HG03520 (cell line): ENCODE data around the gene SLC22A13.
"Not testable (repeated sequence)": the region's sequence is repeated elsewhere in the genome, so short reads cannot be mapped to it uniquely, and the experiment has no call there.

Experiments
- ATAC-seq: cut with Tn5 transposase; IDR thresholded peaks from one replicate; pipeline ENCODE4 v1.9.1; 2021; ENCODE audit warnings: mild to moderate bottlenecking, moderate library complexity; ENCODE audit not compliant: unreplicated experiment

SLC22A13 gene, protein sequence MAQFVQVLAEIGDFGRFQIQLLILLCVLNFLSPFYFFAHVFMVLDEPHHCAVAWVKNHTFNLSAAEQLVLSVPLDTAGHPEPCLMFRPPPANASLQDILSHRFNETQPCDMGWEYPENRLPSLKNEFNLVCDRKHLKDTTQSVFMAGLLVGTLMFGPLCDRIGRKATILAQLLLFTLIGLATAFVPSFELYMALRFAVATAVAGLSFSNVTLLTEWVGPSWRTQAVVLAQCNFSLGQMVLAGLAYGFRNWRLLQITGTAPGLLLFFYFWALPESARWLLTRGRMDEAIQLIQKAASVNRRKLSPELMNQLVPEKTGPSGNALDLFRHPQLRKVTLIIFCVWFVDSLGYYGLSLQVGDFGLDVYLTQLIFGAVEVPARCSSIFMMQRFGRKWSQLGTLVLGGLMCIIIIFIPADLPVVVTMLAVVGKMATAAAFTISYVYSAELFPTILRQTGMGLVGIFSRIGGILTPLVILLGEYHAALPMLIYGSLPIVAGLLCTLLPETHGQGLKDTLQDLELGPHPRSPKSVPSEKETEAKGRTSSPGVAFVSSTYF

DNA sequence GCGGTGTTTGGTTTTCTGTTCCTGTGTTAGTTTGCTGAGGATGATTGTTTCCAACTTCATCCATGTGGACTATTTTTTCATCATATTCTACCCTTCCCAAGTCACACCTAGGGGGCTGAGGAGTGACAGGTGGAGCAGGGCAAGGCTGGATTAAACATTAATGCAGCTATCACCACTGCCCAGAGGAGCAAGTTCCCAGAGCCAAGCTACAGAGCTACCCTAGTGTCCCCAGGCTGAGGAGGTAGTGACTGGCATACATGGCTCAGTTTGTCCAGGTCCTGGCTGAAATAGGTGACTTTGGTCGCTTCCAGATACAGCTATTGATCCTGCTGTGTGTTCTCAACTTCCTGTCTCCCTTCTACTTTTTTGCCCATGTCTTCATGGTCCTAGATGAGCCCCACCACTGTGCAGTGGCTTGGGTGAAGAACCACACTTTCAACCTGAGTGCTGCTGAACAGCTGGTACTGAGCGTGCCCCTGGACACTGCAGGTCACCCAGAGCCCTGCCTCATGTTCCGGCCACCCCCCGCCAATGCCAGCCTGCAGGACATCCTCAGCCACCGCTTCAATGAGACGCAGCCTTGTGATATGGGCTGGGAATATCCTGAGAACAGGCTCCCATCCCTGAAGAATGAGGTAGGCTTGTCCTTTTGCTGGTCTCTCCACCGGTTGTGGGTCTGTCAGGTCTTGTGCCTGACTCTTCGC lies at the start of gene SLC22A13:
Gene SLC22A13, plus strand, starts transcription at position 209 of the 704 bp plus-strand sequence. Its CDS starts 49 bp downstream, at position 258.
- no peak for ATAC-seq

DNA sequence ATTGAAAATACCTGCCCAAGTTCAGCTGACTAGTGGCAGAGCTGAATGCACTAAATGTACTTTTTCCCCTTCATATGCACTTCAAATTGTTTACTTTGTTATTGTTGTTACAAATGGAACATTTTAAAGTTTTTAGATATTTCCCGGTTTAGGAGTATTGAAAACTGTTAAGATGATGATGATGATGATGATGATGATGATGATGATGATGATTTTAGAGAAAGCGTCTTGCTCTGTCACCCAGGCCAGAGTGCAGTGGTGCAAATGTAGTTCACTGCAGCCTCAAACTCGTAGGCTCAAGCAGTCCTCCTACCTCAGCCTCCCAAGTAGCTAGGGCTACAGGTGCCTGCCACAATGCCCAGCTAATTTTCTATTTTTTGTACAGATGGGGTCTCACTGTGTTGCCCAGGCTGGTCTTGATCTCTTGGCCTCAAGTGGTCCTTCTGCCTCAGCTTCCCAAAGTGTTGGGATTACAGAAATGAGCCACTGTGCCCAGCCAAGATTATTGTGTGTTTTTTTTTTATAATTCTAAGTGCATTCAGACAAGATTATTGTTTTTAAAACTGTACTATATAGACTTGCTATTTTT lies 45.9 kb upstream of the SLC22A13 start:
- no peak for ATAC-seq

DNA sequence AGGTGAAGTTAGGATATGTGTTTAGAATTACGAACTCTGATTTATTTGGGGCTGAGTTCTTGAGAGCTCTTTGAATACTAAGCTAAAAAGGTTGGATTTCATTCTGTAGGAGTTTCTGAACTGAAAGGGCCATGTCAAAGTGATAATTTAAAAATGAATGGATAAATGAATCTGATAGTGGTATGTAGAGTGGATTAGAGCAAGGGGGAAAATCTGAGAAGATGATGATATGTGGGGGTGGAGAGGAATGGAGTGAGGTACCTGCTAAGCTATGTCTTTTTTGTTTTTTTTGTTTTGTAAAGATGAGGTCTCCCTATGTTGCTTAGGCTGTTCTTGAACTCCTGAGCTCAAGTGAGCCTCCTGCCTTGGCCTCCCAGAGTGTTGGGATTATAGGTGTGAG lies 44.6 kb upstream of the SLC22A13 start:
- no peak for ATAC-seq

DNA sequence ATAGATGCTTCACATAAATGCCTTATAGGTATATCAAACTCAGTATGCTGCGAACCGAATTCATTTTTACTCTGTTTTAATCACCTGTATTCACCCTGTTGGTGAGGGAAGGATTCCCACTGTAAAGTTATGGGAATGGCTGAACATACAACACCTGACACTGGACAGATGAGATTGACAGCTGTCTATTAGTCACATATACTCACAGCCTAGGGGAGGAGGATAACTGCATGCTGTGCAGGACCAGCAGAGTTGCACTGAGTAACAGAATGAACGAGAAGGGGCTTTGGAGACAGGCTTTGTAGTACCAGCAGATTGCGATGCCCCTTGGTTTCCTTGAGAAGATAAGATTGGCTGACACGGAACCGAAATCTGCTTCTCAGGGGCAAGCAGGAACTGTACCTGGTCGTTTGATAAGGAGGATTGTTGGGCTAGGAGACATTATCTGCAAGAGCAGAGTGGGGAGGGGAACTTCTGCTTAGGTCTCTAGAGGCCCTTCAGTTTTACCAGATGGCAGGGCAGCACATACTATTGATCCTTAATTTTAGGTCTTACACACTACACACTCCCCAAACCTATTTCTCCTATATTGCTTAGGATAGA lies 43.5 kb upstream of the SLC22A13 start:
- ATAC-seq, result no peak

DNA sequence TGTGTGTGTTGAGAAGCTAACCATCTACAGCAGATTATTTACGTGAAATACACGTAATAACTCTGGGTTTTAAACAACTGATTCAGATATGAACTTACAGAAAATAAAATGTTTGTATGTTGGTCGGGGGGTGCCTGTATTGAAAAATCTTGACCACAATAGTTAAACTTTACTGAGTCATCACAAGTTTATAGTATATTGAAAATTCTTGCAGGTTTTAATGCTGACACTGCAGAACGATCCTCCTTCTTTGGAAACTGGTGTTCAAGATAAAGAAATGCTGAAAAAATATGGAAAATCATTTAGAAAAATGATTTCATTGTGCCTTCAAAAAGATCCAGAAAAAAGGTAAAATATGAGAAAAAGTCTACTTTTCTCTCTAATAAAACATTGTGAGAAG lies 41.3 kb upstream of the SLC22A13 start:
- ATAC-seq, result no peak

DNA sequence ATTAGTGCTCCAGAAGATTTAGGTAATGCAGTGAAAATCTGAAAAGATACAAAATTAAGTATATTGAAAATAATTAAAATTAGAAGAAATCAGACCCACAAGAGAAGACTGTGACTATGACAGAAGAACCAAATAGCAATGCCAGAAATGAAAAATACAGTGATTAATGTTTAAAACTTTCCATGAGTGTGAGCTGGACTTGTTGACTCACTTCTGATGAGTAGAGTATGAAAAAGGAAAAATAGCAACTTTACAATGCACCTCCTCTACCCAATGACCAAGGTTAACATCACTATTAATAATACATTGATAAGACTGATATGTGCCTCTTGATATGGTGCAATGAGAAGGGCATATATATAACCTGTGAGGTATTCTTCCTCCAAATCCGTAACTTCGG lies 39.3 kb upstream of the SLC22A13 start:
- ATAC-seq, result no peak

DNA sequence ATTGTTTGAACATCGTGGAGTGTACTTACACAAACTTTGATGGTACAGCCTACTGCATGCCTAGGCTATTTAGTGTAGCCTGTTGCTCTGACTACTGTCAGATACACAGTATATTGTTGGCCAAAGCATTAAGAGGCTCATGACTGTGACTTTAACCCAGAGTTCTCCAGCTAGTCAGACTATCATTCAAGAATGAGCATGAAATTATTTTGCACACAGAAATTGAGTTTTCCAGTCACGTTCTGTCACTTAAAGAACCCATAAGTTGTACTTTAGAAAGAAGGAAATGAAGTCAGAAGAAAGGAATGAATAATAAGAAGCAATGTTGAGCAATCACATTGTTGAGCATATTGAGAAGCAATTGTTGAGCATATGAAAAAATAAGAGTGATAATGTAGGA lies 37.6 kb upstream of the SLC22A13 start:
- ATAC-seq, result no peak

DNA sequence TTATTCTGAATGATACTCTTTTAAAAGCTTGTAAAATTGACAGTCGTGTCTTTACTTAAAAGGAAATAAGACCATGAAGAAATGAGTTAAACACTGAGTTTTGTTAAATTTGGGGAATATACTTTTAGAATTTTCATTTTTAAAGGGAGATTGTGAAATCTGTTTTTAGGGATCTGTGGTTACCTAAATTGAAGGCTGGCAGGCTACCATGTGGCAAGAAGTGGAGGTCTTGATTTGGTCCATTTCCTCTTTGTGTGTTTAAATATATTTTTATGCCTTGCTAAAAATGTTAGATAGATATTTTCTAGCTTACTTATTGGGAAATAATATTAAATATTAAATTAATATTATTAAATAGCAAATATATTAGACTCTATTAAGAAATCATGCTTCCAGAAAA lies 36.6 kb upstream of the SLC22A13 start:
- ATAC-seq, result no peak

DNA sequence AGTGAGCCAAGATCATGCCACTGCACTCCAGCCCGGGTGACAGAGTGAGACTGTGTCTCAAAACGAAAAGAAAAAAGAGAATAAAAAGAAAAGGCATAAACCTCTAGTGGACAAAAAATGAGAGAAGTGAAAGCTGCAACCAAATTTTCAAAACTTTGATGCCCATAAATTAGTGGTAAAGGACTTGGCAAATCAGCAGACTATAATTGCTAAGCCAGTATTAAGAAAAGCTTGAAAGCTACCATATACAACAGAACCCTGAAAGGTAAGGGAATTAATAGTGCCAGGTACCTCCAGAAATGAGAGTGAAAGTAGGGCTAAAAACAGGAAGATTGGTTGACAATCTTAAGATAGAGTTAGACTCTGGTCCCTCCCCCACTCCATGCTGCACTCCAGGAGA lies 32.9 kb upstream of the SLC22A13 start:
- no peak for ATAC-seq

DNA sequence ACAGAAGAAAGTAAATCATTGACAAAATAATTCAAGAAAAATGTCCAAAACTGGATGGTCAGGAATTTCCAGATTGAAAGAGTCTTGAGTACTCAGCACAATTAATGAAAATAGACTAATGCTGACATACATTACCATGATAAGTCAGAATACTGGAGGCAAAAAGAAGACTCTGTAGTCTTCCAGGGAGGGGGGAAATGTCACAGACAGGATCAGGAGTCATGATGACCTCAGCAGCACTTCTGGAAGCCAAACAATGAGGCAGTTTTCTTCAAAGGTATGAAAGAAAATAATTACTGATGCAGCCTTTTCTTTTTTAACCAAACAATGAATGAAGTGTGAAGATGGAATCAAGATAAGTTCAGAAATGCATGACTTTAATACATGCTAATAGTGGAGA lies 30.1 kb upstream of the SLC22A13 start:
- no peak for ATAC-seq

DNA sequence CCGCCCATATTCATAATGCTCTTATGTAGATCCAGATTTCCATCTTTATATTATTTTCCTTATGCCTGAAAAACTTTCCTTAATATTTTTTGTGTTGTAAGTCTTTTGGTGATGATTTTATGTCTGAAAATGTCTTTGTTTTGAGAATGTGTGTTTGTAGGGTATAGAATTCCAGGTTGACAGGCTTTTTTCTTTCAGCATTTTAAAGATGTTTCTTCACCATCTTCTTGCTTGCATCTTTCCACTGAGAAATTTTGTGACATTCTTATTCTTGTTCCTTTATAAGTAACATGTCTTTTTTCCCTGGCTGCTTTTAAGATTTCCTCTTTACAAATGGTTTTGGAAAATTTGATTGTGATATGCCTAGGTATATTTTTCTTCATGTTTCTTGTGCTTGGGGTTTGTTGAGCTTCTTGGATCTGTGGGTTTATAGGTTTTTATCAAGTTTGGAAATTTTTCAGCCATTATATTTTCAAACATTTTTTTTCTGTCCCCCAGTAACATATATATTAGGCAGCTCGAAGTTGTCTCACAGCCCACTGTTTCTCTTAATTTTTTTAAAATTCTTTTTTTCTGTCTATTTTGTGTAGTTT lies 27.1 kb upstream of the SLC22A13 start:
- no peak for ATAC-seq

DNA sequence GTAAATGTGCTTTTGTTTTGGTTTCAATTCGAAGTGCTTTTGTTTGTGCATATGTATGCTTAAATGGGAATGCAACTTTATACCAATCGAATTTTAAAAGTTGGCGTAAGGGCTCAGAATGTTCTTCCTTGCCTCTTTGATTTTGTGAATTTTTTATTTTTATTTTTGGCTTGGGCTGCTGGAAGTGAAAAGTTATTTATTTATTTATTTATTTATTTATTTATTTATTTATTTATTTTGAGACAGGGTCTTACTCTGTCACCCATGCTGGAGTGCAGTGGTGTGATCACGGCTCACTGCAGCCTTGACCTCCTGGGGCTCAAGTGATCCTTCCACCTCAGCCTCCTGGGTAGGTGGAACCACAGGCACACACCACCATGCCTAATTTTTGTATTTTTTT lies 22.8 kb upstream of the SLC22A13 start:
- not testable (repeated sequence) for ATAC-seq

DNA sequence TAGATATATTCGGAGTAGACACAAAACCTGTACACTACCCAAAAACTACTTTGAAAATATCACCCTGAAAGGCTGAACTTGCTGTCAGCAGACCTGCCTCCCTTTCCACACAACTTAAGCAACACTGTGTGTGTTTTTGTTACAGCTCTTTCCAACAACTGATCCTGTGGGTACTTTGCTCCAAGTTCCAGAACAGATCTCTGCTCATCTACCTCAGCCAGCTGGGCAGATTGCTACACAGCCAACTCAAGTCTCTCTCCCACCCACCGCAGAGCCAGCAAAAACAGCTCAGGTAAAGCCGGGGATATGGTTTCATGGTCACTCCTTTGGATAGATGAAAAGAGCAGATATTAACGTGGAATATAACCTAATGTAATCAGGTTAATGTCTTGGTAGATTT lies 19.7 kb upstream of the SLC22A13 start:
- ATAC-seq, result no peak

DNA sequence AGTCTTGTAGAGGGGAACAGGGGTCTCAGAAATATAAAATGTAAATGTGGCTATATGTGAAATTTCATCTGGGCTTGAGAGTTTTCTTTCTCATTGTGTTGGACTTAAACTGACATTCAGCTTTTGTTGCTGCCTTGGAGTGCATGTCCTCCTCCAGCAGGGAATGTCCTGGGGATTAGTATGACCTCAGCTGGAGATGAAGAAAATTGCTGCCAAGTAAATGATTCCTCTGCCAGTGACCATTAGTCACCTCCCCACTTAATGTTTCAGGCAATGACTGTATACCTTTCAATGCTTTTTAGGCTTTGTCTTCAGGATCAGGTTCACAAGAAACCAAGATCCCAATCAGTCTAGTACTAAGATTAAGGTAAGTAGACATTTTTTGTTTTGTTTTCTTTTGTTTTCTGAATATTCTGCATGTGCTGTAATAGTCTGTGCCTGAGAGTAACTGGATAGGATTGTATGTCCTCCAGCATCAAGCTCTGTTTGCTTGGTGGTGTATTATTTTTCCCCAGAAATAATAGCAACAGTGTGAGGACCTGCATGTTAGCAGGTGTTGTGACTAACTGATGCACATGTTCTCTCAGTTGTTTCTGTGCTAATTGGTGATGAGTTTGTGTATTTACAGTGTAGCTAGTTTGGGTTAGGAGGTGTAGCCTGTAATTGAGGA lies 18.1 kb upstream of the SLC22A13 start:
- ATAC-seq, result no peak

DNA sequence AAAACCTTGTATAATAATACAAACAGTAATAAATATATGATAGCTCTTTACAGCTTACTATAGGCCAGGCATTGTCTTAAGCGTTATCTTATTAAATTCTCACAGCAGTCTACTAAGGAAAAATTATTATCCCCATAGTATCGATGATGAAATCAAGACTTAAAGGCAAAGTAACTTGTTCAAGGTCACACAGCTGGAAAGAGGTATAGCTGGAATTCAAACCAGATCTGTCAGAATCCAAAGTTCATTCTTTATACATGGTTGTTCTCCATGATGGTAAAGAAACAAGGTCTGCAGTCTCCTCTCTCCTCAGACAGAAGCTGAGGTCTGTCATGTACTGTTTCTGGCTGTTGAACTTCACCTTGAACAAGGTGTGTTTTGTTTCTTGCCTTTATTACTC lies 15.4 kb upstream of the SLC22A13 start:
- ATAC-seq, result no peak

DNA sequence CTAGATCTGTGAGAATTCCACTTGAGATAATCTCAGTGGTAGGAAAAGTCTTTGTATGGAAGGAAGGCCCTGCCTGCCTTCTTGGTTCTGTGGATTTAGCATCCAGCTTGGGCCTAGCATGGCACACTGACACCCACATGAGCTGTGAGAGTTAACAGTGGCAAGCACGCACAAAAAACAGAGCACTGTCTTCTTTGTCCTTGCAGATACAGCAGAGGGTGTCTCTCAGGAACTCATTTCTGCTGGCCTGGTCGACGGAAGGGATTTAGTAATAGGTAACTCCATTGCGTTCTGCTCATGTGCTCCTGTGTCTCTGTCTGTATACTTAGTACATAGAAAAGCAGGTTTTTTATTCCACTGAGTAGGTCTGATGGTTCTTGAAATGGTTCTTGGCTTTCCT lies 14.4 kb upstream of the SLC22A13 start:
- ATAC-seq, result no peak

DNA sequence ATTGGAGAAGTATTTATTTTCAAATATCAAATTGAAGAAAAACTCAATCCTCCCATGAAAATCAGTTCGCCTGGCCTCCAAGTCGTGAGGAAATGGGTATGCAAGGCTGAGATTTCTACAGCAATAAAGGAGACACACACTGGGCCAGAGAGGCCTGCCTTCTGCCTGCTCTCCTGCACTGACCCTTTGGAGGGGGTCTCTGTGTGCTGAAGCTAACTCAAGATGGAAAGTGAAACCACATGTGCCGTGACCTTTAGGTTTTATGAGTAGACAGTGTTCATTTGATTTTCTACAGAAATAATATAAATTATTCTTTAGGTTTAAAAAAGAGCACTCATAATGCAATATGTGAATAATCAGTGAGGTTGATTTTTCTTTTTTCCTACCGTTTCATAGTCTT lies 11.9 kb upstream of the SLC22A13 start:
- no peak for ATAC-seq

DNA sequence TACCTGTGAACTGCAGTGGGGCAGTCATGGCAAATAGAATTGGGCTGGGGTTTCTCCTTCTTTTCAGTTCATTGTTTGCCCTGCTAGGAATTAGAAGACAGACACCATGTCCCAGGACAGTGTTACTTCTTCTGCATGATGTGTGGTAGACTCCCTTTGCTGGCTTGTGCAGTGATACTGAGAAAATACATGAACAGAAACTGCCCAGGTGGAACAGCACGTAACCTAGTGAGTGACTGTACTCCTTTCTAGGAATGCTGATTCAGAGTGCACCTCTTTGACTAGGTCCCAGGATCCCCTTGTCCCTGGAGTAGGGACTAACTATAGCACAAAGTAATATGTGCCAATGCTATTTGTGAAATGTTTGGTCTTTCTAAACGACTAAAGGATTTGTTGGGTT lies 10.7 kb upstream of the SLC22A13 start:
- ATAC-seq, result no peak

DNA sequence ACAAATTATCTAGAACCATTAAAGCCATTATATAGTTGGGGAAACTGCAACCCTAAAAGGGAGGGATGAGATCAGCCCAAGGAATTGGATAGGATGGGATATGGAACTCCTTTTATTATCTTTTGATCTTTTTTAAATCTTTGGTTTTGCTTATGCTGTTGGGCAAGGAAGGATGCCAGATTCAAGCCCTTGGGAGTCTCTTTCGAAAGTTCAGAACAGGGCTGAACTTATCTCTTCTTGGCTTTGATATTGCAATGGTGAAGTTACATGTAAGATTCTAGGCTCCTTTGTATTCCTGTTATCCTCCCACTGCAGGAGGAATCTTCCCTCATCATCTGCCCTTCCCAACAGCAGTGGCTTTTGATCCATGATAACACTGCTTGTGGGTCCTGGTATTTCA lies 10.0 kb upstream of the SLC22A13 start:
- ATAC-seq, result no peak

DNA sequence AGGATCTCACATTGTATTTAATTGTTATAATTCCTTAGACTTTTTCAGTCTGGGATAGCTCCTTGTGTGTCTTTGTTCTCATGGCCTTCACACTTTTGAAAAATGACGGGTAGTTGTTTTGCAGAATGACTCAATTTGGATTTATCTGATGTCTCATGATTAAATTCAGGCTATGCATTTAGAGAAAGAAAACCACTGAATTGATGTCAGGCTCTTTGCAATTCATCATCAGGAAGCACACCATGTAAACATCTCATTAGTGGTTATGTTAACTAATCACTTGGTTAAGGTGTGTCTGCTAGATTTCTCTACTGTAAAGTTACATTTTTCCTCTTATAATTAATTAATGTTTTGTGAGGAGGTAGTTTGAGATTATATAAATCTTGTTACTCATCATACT lies 8.0 kb upstream of the SLC22A13 start:
- ATAC-seq, result no peak
